HepG2 (cell line): ENCODE measurements around the gene RTRAF. TPM values are rescaled to one million over a fixed set of nuclear protein-coding genes. Genes with fewer than 3 reads are reported as not detected.

ENCODE experiments used
- ATAC-seq: fragments of 200-7000 bp; cut with Tn5 transposase; 3 replicates; pipeline ENCODE4 v1.9.1; 2020; ENCODE audit warnings: mild to moderate bottlenecking, moderate library complexity
- BruUV-seq: library from RNA; stranded (reverse); fragments of 400-500 nt; replicated peaks from 2 replicates; lab custom pipeline; 2021; lab: Mats Ljungman, UMichigan
- CTCF ChIA-PET: fragments of 300-600 bp; formaldehyde crosslinking; extraction: SDS; loops from one replicate; lab custom pipeline; 2021; ENCODE audit warnings: low total read pairs, inconsistent platforms, low intra/inter-chr PET ratio; lab: Yijun Ruan, JAX
- POLR2A ChIA-PET: fragments of 350-600 bp; sonication (Branson Sonifier 250); formaldehyde crosslinking; loops from one replicate; lab custom pipeline; 2020; ENCODE audit warnings: antibody characterized with exemption, inconsistent platforms; lab: Yijun Ruan, JAX
- DNase-seq: peaks from one replicate; pipeline ENCODE4 v3.0.0-alpha.2; 2015; ENCODE audit warnings: low spot score
- FAIRE-seq: peaks from 3 replicates; lab custom pipeline; 2011; peaks lifted over from hg19 to GRCh38; lab: Jason Lieb, UNC
- H2AFZ ChIP-seq: one replicate; pipeline ENCODE4 v1.6.1; 2011; ENCODE audit warnings: low read length, inconsistent platforms
- H3K27ac ChIP-seq: fragments of 300-600 bp; 3 replicates; pipeline ENCODE4 v1.8.0; 2011; ENCODE audit warnings: mixed run types, mild to moderate bottlenecking, mixed read lengths, low read length, inconsistent platforms; ENCODE audit not compliant: insufficient read depth; ENCODE audit errors: extremely low read length
- H3K27me3 ChIP-seq, 2 experiments: fragments of 200-600 bp in 1 of 2; 2 replicates in 1 of 2; 3 replicates in 1 of 2; pipeline versions ENCODE4 v1.6.0 to v1.8.0; 2011; ENCODE audit warnings: low read length in 2 of 2, mild to moderate bottlenecking in 2 of 2, moderate library complexity in 2 of 2, inconsistent platforms in 1 of 2; ENCODE audit not compliant: insufficient read depth in 2 of 2, control insufficient read depth in 1 of 2
- H3K36me3 ChIP-seq, 2 experiments: fragments of 200-600 bp in 1 of 2; replicated peaks in 1 of 2; 2 replicates in 1 of 2; 3 replicates in 1 of 2; pipeline versions ENCODE4 v1.5.1 to v1.8.0; 2011; ENCODE audit warnings: low read length in 2 of 2, inconsistent platforms in 1 of 2; ENCODE audit not compliant: insufficient read depth in 2 of 2, control insufficient read depth in 1 of 2
- H3K4me1 ChIP-seq: 2 replicates; pipeline ENCODE4 v1.5.1; 2012; ENCODE audit warnings: low read length, inconsistent platforms; ENCODE audit not compliant: insufficient read depth
- H3K4me2 ChIP-seq: 2 replicates; pipeline ENCODE4 v1.6.0; 2011; ENCODE audit warnings: low read depth, low read length, inconsistent platforms
- H3K4me3 ChIP-seq, 3 experiments: fragments of 200-600 bp in 1 of 3; sonication (generic), shearing (Covaris generic) in 1 of 3; replicated peaks in 1 of 3; 2 replicates each; pipeline ENCODE4 v1.5.1; 2011 to 2016; ENCODE audit warnings: low read length in 3 of 3, inconsistent platforms in 2 of 3, low read depth in 2 of 3, mild to moderate bottlenecking in 2 of 3, control low read depth in 1 of 3, mixed read lengths in 1 of 3; ENCODE audit not compliant: insufficient read depth in 1 of 3
- H3K79me2 ChIP-seq: one replicate; pipeline ENCODE4 v1.6.1; 2011; ENCODE audit warnings: low read length, inconsistent platforms; ENCODE audit not compliant: insufficient read depth
- H3K9ac ChIP-seq: 2 replicates; pipeline ENCODE4 v1.6.0; 2011; ENCODE audit warnings: mild to moderate bottlenecking, low read depth, low read length, inconsistent platforms; ENCODE audit not compliant: insufficient read depth
- H3K9me3 ChIP-seq: 2 replicates; pipeline ENCODE4 v1.5.1; 2012; ENCODE audit warnings: mild to moderate bottlenecking, low read length
- H4K20me1 ChIP-seq: 2 replicates; pipeline ENCODE4 v1.6.0; 2011; ENCODE audit warnings: inconsistent platforms, mild to moderate bottlenecking, low read length, moderate library complexity; ENCODE audit not compliant: insufficient read depth
- BRCA1 ChIP-seq: sonication (generic); formaldehyde crosslinking; IDR thresholded peaks from 2 replicates; pipeline ENCODE4 v1.4.0; 2020; ENCODE audit warnings: missing genetic modification reagents
- GATAD2A ChIP-seq: IDR thresholded peaks from 2 replicates; pipeline ENCODE4 v1.6.1; 2016
- MAFF ChIP-seq: IDR thresholded peaks from 2 replicates; pipeline ENCODE4 v1.6.1; 2011; ENCODE audit warnings: low read depth, low read length, improper control_type of control experiment
- NCOA2 ChIP-seq: sonication (generic); formaldehyde crosslinking; IDR thresholded peaks from 2 replicates; pipeline ENCODE4 v1.8.0; 2022; ENCODE audit warnings: inconsistent platforms
- NFE2L1 ChIP-seq: sonication (generic); formaldehyde crosslinking; IDR thresholded peaks from 2 replicates; pipeline ENCODE4 v1.4.0; 2020; ENCODE audit warnings: missing genetic modification reagents, mild to moderate bottlenecking, borderline replicate concordance
- PHF8 ChIP-seq: sonication (generic); formaldehyde crosslinking; IDR thresholded peaks from 2 replicates; pipeline ENCODE4 v1.5.0; 2020; ENCODE audit warnings: missing genetic modification reagents
- PTBP1 ChIP-seq: fragments of 200-400 bp; formaldehyde crosslinking; IDR thresholded peaks from 2 replicates; pipeline ENCODE4 v1.6.1; 2018; ENCODE audit warnings: low read length, low read depth; ENCODE audit not compliant: poor library complexity, severe bottlenecking
- RFX1 ChIP-seq: fragments of 450-650 bp; IDR thresholded peaks from 2 replicates; pipeline ENCODE4 v1.6.1; 2017
- SNAPC2 ChIP-seq: sonication (generic); formaldehyde crosslinking; IDR thresholded peaks from 2 replicates; pipeline ENCODE4 v1.8.1; 2022; ENCODE audit warnings: mild to moderate bottlenecking, missing genetic modification reagents
- TEAD2 ChIP-seq: sonication (generic); formaldehyde crosslinking; IDR thresholded peaks from 2 replicates; pipeline ENCODE4 v1.9.0; 2021; ENCODE audit warnings: missing genetic modification reagents
- ZNF253 ChIP-seq: sonication (generic); formaldehyde crosslinking; IDR thresholded peaks from 2 replicates; pipeline ENCODE4 v1.8.0; 2022; ENCODE audit warnings: mild to moderate bottlenecking, missing genetic modification reagents, borderline replicate concordance
- ZNF275 ChIP-seq: sonication (generic); formaldehyde crosslinking; IDR thresholded peaks from 2 replicates; pipeline ENCODE4 v1.8.0; 2022; ENCODE audit warnings: missing genetic modification reagents, mild to moderate bottlenecking, inconsistent platforms, borderline replicate concordance
- ZNF367 ChIP-seq: sonication (generic); formaldehyde crosslinking; IDR thresholded peaks from 2 replicates; pipeline ENCODE4 v1.4.0; 2020; ENCODE audit warnings: missing genetic modification reagents, borderline replicate concordance
- ZNF768 ChIP-seq: sonication (generic); formaldehyde crosslinking; IDR thresholded peaks from 2 replicates; pipeline ENCODE4 v1.4.0; 2020; ENCODE audit warnings: missing genetic modification reagents
- ZSCAN5A ChIP-seq: sonication (generic); formaldehyde crosslinking; IDR thresholded peaks from 2 replicates; pipeline ENCODE4 v1.8.0; 2022; ENCODE audit warnings: mild to moderate bottlenecking, missing genetic modification reagents, borderline replicate concordance
- WGBS: methylation state at CpG from one replicate; pipeline ENCODE4 v1.1.6; 2017; ENCODE audit warnings: low lambda C conversion rate; 5-methylcytosine and 5-hydroxymethylcytosine counted together
- in situ Hi-C: cut with HindIII; loops from 2 replicates; pipeline ENCODE4 v1.10.0; 2017; ENCODE audit warnings: low pct_unique_long_range_greater_than_20kb; ENCODE audit not compliant: extremely low pct_ligation_motif_present
- intact Hi-C: fragments of 100-400 bp; cut with micrococcal nuclease; formaldehyde crosslinking; loops from one replicate; pipeline ENCODE4 v1.10.0; 2022; ENCODE audit not compliant: unreplicated experiment
- polyA plus RNA-seq, 8 experiments: library from polyadenylated mRNA; depleted of rRNA in 3 of 8; stranded (reverse) in 7 of 8; unstranded in 1 of 8; fragments of >200 nt; fragmentation: Illumina TruSeq in 4 of 8; extraction: Trizol in 4 of 8; gene quantifications; 2 replicates each; pipeline versions ENCODE4 v1.2.1 to v1.2.3, GENCODE V29; 2011 to 2016; ENCODE audit warnings: low read depth in 4 of 8, missing spikeins in 1 of 8, mixed read lengths in 1 of 8; ENCODE audit not compliant: insufficient read depth in 1 of 8
- total RNA-seq, 5 experiments: library from RNA; depleted of rRNA; stranded (reverse); fragments of >200 nt; fragmentation: Illumina TruSeq; extraction: Trizol; gene quantifications; 2 replicates each; pipeline ENCODE4 v1.2.3, GENCODE V29; 2016; ENCODE audit warnings: low read depth in 1 of 5
- TF ChIP-seq, protein P1 (sequence below): sonication (generic); formaldehyde crosslinking; IDR thresholded peaks from 2 replicates; pipeline ENCODE4 v1.5.0; 2020; ENCODE audit warnings: missing genetic modification reagents

RTRAF gene
- total and polyA plus RNA-seq, 2 of the 13 experiments (the other 11 are each of a cell fraction or from before 2014, with no cell fraction given) = 137 to 258 TPM

GRCh38 chr14:52042371-52043289 lies 53.3 kb downstream of the RTRAF start:
- TF ChIP-seq ZNF275 (CRISPR knock-in tag) (no peak), ZNF768 (CRISPR knock-in tag) (no peak), SNAPC2 (CRISPR knock-in tag) (no peak), PTBP1 (no peak), ZSCAN5A (CRISPR knock-in tag) (no peak), PHF8 (CRISPR knock-in tag) (no peak), ZNF367 (CRISPR knock-in tag) (no peak), MAFF (no peak), NFE2L1 (CRISPR knock-in tag) (no peak), NCOA2 (no peak), BRCA1 (CRISPR knock-in tag) (no peak), GATAD2A (CRISPR knock-in tag) (no peak), TEAD2 (CRISPR knock-in tag) (no peak), RFX1 (no peak), ZNF253 (CRISPR knock-in tag) (no peak)
- TF ChIP-seq, protein P1, sequence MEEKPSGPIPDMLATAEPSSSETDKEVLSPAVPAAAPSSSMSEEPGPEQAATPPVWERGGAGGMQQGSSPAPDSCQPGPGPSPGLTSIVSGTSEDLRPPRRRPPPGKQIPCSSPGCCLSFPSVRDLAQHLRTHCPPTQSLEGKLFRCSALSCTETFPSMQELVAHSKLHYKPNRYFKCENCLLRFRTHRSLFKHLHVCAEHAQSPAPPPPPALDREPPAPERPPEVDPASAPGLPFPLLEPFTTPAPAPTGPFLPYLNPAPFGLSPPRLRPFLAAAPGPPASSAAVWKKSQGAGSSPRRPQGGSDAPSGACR (CRISPR knock-in tag) = no peak
- no peak overlapping the region for H3K4me3 ChIP-seq
- in situ Hi-C loops = loop anchor here (5.0 kb wide), 1 partner anchor 90 kb away; no protein-coding TSS in a partner anchor
- no peaks in the 10 kb centered on the region for H3K9me3 ChIP-seq
- ChIA-PET POLR2A (no interaction called here), CTCF (interaction anchor here (1.4 kb wide), 1 partner anchor 89 kb away, joined by 23 read pairs; no protein-coding TSS in a partner anchor)
- H4K20me1 ChIP-seq = no peaks in the 10 kb centered on the region
- FAIRE-seq (no peak), DNase-seq (no peak), ATAC-seq (no peak)
- no TSS peak for BruUV-seq
- no peak overlapping the region for H3K27ac ChIP-seq
- no peaks in the 10 kb centered on the region for H3K36me3 ChIP-seq
- intact Hi-C loops = loop anchor here (1.0 kb wide), 1 partner anchor 89 kb away; no protein-coding TSS in a partner anchor
- H3K27me3 ChIP-seq = peaks cover 2 to 27% of the 10 kb centered on the region in 2 experiments; a peak in 2 of 5 replicates
- no peaks in the 10 kb centered on the region for H3K4me1 ChIP-seq
- H3K9ac ChIP-seq = no peak overlapping the region
- H2AFZ ChIP-seq = no peak overlapping the region
- H3K4me2 ChIP-seq = no peak overlapping the region
- WGBS = 15% methylated on average over 8 of the region's 8 CpGs
- no peaks in the 10 kb centered on the region for H3K79me2 ChIP-seq
